Suprapubic skin (tissue), 4 donors: ENCODE data around the gene C1QC. TPM values are rescaled to one million over a fixed set of nuclear protein-coding genes. Genes with fewer than 3 reads are reported as not detected.

Source experiments
- DNase-seq, 2 donors: peaks; one replicate each; pipeline ENCODE4 v3.0.0-alpha.2; 2019; ENCODE audit warnings: low spot score in 2 of 2
- H3K27ac ChIP-seq: fragments of 200-600 bp; sonication (generic); one replicate; pipeline ENCODE4 v1.5.1; 2019
- H3K27me3 ChIP-seq: fragments of 200-600 bp; sonication (generic); one replicate; pipeline ENCODE4 v1.5.1; 2019
- H3K36me3 ChIP-seq: fragments of 200-600 bp; sonication (generic); one replicate; pipeline ENCODE4 v1.5.1; 2019
- H3K4me1 ChIP-seq: fragments of 200-600 bp; sonication (generic); one replicate; pipeline ENCODE4 v1.5.1; 2019
- H3K4me3 ChIP-seq: fragments of 200-600 bp; sonication (generic); one replicate; pipeline ENCODE4 v1.5.1; 2019; ENCODE audit warnings: mild to moderate bottlenecking
- H3K9me3 ChIP-seq: fragments of 200-600 bp; sonication (generic); one replicate; pipeline ENCODE4 v1.5.1; 2019
- CTCF ChIP-seq, 2 donors: fragments of 200-600 bp in 1 of 2; fragments of 450-650 bp in 1 of 2; sonication (generic) in 1 of 2; IDR thresholded peaks; one replicate each; pipeline ENCODE4 v1.5.1; 2016 to 2019; ENCODE audit warnings: antibody characterized with exemption in 2 of 2, mild to moderate bottlenecking in 1 of 2, moderate library complexity in 1 of 2
- EP300 ChIP-seq: sonication (generic); formaldehyde crosslinking; IDR thresholded peaks from one replicate; pipeline ENCODE4 v1.6.1; 2017; ENCODE audit warnings: antibody characterized with exemption
- POLR2A ChIP-seq, 2 donors: fragments of 450-650 bp; IDR thresholded peaks; one replicate each; pipeline ENCODE4 v1.6.1; 2017; ENCODE audit warnings: antibody characterized with exemption in 2 of 2, mild to moderate bottlenecking in 2 of 2, moderate library complexity in 2 of 2
- POLR2AphosphoS5 ChIP-seq, 3 donors: sonication (generic); formaldehyde crosslinking; IDR thresholded peaks; one replicate each; pipeline ENCODE4 v1.6.1; 2017; ENCODE audit warnings: antibody characterized with exemption in 3 of 3
- WGBS: methylation state at CpG from one replicate; pipeline ENCODE4 v1.1.5; 2018; 5-methylcytosine and 5-hydroxymethylcytosine counted together
- total RNA-seq, 4 donors: library from RNA; depleted of rRNA; stranded (reverse); fragments of >200 nt; gene quantifications; one replicate each; pipeline ENCODE4 v1.1.0, GENCODE V29; 2016

C1QC gene
- total RNA-seq, 4 donors from 2014 or later = 6.5 to 31.9 (median 20.4) TPM

DNA sequence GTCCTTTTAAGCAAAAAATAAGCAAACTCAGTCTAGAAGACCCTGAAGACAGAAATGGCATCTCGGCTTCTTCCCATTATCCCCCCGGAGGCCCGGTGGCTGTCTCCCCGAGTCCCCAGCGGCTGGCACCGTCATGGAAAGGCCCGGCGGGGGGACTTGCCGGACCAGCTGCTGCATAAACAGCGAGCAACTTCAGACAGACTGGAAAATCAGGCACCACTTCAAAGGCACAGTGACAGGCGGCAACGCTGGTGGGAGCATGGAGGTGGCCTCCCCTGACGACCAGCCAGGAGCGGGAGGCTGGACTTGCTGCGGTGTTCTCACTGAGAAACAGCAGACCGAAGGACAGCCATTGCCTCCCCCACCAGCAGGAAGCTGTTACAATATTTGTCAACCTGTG, 25.4 kb upstream of the C1QC start:
- DNase-seq = no peak
- Histone ChIP-seq H3K4me3 (no peak overlapping the region), H3K27ac (no peak overlapping the region), H3K36me3 (no peaks in the 10 kb centered on the region), H3K4me1 (no peaks in the 10 kb centered on the region), H3K27me3 (peaks cover 98% of the 10 kb centered on the region), H3K9me3 (no peaks in the 10 kb centered on the region)
- WGBS = 23% methylated on average over 12 of the region's 16 CpGs
- TF ChIP-seq EP300 = no peak
- TF ChIP-seq POLR2AphosphoS5 (IDR thresholded peaks at IDR 0.05) = no peak
- no peak for TF ChIP-seq POLR2A (IDR thresholded peaks at IDR 0.05)
- TF ChIP-seq CTCF (IDR thresholded peaks at IDR 0.05) = no peak

GRCh38 chr1:22619252-22619651, 24.2 kb upstream of the C1QC start:
- H3K27me3 ChIP-seq = peaks cover 98% of the 10 kb centered on the region

DNA sequence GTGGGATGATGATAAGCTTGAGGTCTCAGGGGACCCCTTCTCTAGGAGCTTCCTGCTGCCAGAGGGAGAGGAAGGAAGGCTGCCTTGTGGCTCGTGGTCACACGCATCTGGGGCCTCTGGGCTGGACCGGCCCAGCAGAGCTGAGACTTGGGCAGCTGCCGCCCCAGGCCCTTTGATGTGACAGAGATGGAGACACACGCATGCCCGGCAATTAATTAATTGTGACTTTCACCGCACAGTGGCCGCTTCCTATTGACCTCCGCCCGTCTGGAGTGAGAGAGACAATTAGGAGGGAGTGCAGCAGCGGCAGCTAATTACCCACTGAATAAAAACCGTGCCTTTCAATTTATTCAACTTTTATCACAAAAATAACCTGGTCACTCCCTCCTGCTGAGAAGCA, 23.6 kb upstream of the C1QC start:
- H3K27me3 ChIP-seq = peaks cover 98% of the 10 kb centered on the region
- DNase-seq = no peak
- no peak overlapping the region for H3K4me3 ChIP-seq
- 51% methylated on average over 12 of the region's 12 CpGs for WGBS
- no peak overlapping the region for H3K27ac ChIP-seq
- H3K4me1 ChIP-seq = no peaks in the 10 kb centered on the region
- no peak for TF ChIP-seq EP300
- TF ChIP-seq CTCF (IDR thresholded peaks at IDR 0.05) = no peak
- no peaks in the 10 kb centered on the region for H3K9me3 ChIP-seq
- no peaks in the 10 kb centered on the region for H3K36me3 ChIP-seq

More at GRCh38 chr1:22619252-22619651, 24.2 kb upstream of the C1QC start:
- no peaks in the 10 kb centered on the region for H3K4me1 ChIP-seq
- H3K27ac ChIP-seq = no peak overlapping the region
- WGBS = 74% methylated on average over 7 of the region's 7 CpGs
- no peak for TF ChIP-seq CTCF (IDR thresholded peaks at IDR 0.05)
- no peak for TF ChIP-seq POLR2AphosphoS5 (IDR thresholded peaks at IDR 0.05)
- no peak for TF ChIP-seq POLR2A (IDR thresholded peaks at IDR 0.05)
- DNase-seq = no peak
- H3K36me3 ChIP-seq = no peaks in the 10 kb centered on the region
- H3K4me3 ChIP-seq = no peak overlapping the region
- H3K9me3 ChIP-seq = no peaks in the 10 kb centered on the region

DNA sequence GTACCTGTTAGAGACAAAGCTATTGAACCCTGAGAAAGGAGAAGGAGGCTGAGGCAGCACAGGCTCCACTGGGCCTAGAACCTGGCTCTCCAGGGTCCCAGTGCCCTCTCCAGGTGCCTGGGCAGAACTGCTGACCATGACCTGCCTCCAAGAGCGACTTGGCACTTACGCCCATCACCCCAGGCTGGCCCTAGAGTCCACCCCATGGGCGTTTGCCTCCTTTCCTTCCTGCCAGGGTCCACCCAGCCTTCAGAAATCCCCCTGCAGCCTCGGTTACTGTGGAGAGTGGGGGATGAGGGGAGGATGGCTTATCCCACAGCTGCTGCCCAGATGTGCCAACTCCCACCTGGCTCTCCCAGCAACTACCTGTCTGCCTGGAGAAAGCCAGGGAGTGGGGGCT, 21.7 kb upstream of the C1QC start:
- no peaks in the 10 kb centered on the region for H3K36me3 ChIP-seq
- H3K27ac ChIP-seq = no peak overlapping the region
- 42% methylated on average over 3 of the region's 4 CpGs for WGBS
- TF ChIP-seq POLR2AphosphoS5 (IDR thresholded peaks at IDR 0.05) (no peak), CTCF (IDR thresholded peaks at IDR 0.05) (no peak), POLR2A (IDR thresholded peaks at IDR 0.05) (no peak), EP300 (no peak)
- peaks cover 3% of the 10 kb centered on the region for H3K4me1 ChIP-seq
- H3K27me3 ChIP-seq = peaks cover 98% of the 10 kb centered on the region
- no peak overlapping the region for H3K4me3 ChIP-seq
- H3K9me3 ChIP-seq = no peaks in the 10 kb centered on the region
- no peak for DNase-seq

DNA sequence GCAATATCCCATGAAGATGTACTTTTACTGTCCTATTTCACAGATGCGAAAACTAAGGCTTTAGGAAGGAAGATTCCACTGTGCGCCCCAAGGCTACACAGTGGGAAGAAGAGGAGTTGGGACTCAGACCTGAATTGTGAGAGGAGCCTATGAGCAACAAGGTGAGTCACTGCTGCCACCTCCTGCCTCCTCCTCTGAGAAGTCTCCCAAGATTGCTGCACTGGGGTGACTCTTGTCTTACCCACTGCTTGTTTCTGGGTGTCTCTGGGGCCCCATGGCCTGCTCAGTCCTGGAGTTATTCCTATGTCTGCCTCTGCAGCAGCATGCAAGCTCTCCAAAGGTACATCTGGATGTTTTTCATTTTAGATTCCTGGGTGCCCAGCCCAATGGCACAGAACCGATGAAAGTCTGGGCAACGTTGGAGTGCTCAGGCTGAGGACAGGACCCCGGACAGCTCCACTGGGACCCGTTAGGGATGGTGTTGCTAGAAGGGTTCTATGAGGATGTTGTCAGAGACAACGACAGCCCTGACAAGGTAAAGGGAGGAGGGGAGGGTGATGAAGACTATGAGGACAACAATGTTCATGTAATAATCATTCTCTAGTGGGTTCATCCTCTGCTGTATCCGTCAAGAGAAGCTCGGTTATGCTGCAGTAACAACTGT, 18.0 kb upstream of the C1QC start:
- Histone ChIP-seq H3K36me3 (no peaks in the 10 kb centered on the region), H3K4me3 (no peak overlapping the region), H3K27ac (no peak overlapping the region), H3K27me3 (peaks cover 86% of the 10 kb centered on the region), H3K4me1 (peaks cover 3% of the 10 kb centered on the region), H3K9me3 (no peaks in the 10 kb centered on the region)
- WGBS = 46% methylated on average over 9 of the region's 9 CpGs
- DNase-seq = no peak
- TF ChIP-seq POLR2AphosphoS5 (IDR thresholded peaks at IDR 0.05) (no peak), CTCF (IDR thresholded peaks at IDR 0.05) (no peak), POLR2A (IDR thresholded peaks at IDR 0.05) (no peak), EP300 (no peak)
